ENCODE data around the gene SLC22A15. TPM values are rescaled to one million over a fixed set of nuclear protein-coding genes. Genes with fewer than 3 reads are reported as not detected.

Gene SLC22A15
- total RNA-seq (2014; rRNA removed): 2.2 TPM in 2 replicates
- Bru-seq, nascent RNA: percentile 61 among the genes with signal in this experiment
- BruChase-seq, experiment 1, labeled RNA remaining after a 6-hour chase: percentile 50 among the genes with signal in this experiment
- BruChase-seq, experiment 2, labeled RNA remaining after a 2-hour chase: percentile 59 among the genes with signal in this experiment
- long read RNA-seq, partial matches to known transcripts: 1 of 8 reads
- long read RNA-seq, other reads (novel, unspliced or antisense): 7 of 8 reads

DNA sequence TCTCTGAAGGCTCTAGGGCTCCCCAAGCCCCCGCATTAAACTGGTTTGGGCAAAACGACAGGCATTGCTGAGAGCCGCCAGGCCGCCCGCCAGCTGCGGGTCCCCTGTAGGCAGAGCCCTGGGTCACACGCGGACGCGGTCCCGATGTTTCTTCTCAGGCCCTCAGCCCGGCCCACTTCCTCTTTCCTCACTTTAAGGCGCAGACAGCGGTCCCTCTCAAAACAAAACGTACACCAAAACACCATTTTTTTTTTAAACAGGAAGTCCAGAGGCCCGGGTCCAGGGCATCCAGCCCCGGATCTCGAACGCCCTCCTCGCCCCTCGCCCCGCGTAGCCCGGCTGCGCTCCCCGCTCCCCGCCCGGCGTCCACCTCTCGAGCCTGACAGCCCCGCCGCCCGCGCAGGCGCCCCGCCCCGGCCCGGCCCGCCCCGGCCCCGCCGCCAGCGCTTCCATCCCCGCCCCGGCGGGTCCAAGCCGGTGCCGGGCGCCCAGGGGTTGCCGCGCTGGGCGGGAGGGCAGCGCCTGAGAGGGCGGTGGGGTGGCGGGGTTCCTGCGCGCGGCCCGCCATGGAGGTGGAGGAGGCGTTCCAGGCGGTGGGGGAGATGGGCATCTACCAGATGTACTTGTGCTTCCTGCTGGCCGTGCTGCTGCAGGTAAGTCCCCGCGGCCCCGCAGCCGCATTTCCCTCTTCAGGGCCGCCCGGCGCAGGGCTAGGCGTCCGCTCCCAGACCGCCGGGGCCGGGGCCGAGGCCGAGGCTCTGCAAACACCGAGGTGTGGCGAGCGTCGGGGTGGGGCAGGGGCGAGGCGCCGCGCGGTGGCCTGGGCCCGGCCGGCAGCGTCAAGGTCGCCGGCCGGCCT is at the start of gene SLC22A15:
Gene SLC22A15, plus strand, starts transcription at position 452 of the 859 bp plus-strand sequence. Its CDS starts 115 bp downstream, at position 567.
- no peaks in the 10 kb centered on the region for H3K36me3 ChIP-seq (ENCODE audit: low read depth, low read length)
- H3K27ac ChIP-seq (ENCODE audit: low read length): peak within 1 kb of the TSS; percentile 25
- no peaks in the 10 kb centered on the region for H3K9me3 ChIP-seq (ENCODE audit: low read length)
- ChIA-PET POLR2A (ENCODE audit: unreplicated experiment) (no interaction called here), CTCF (no interaction called here)
- no peaks in the 10 kb centered on the region for H3K9me2 ChIP-seq (replicated peaks; ENCODE audit: low read length)
- no TSS peak for BruUV-seq (replicated peaks)
- DNase-seq: peak; percentile 64
- intact Hi-C loops (cut with micrococcal nuclease): loop anchor here (5.0 kb wide), 1 partner anchor 156 kb away; no protein-coding TSS in a partner anchor
- no peaks in the 10 kb centered on the region for H3K27me3 ChIP-seq (ENCODE audit: low read length)
- peak within 1 kb of the TSS; percentile 65 for H3K9ac ChIP-seq (ENCODE audit: low read length)
- TF ChIP-seq EZH2 (IDR thresholded peaks at IDR 0.05; ENCODE audit: low read length, unreplicated experiment) (no peak), EZH2phosphoT487 (IDR thresholded peaks at IDR 0.05; ENCODE audit: borderline replicate concordance, low read length) (no peak)
- TF ChIP-seq, protein P1, sequence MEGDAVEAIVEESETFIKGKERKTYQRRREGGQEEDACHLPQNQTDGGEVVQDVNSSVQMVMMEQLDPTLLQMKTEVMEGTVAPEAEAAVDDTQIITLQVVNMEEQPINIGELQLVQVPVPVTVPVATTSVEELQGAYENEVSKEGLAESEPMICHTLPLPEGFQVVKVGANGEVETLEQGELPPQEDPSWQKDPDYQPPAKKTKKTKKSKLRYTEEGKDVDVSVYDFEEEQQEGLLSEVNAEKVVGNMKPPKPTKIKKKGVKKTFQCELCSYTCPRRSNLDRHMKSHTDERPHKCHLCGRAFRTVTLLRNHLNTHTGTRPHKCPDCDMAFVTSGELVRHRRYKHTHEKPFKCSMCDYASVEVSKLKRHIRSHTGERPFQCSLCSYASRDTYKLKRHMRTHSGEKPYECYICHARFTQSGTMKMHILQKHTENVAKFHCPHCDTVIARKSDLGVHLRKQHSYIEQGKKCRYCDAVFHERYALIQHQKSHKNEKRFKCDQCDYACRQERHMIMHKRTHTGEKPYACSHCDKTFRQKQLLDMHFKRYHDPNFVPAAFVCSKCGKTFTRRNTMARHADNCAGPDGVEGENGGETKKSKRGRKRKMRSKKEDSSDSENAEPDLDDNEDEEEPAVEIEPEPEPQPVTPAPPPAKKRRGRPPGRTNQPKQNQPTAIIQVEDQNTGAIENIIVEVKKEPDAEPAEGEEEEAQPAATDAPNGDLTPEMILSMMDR (conservative IDR thresholded peaks at IDR 0.05; ENCODE audit: low read depth, low read length): no peak
- H3K4me2 ChIP-seq (ENCODE audit: low read length): peak within 1 kb of the TSS; percentile 83
- peaks cover 22% of the 10 kb centered on the region for H3K79me2 ChIP-seq (ENCODE audit: low read length)
- H3K4me3 ChIP-seq (ENCODE audit: low read length): peak within 1 kb of the TSS; percentile 75
- H2AFZ ChIP-seq (ENCODE audit: low read length): peak within 1 kb of the TSS; percentile 91
- H3F3A ChIP-seq (ENCODE audit: low read length, unreplicated experiment): no peaks in the 10 kb centered on the region
- ATAC-seq: peak; percentile 73
- peaks cover 17% of the 10 kb centered on the region for H3K4me1 ChIP-seq (ENCODE audit: insufficient read depth, low read length)
- no peaks in the 10 kb centered on the region for H4K20me1 ChIP-seq (ENCODE audit: low read length)

- Histone ChIP-seq H3K27ac (ENCODE audit: low read length) (no peak overlapping the region), H3K9me2 (replicated peaks; ENCODE audit: low read length) (no peaks in the 10 kb centered on the region), H3K27me3 (ENCODE audit: low read length) (no peaks in the 10 kb centered on the region), H4K20me1 (ENCODE audit: low read length) (no peaks in the 10 kb centered on the region), H3K4me1 (ENCODE audit: insufficient read depth, low read length) (peaks cover 16% of the 10 kb centered on the region; the same call in 1 of the 2 replicates), H2AFZ (ENCODE audit: low read length) (no peak overlapping the region), H3K36me3 (ENCODE audit: low read depth, low read length) (no peaks in the 10 kb centered on the region), H3K9me3 (ENCODE audit: low read length) (no peaks in the 10 kb centered on the region), H3K4me3 (ENCODE audit: low read length) (no peak overlapping the region), H3K4me2 (ENCODE audit: low read length) (no peak overlapping the region), H3K79me2 (ENCODE audit: low read length) (no peaks in the 10 kb centered on the region), H3F3A (ENCODE audit: low read length, unreplicated experiment) (no peaks in the 10 kb centered on the region), H3K9ac (ENCODE audit: low read length) (no peak overlapping the region)
- CTCF ChIA-PET: no interaction called here
- no TSS peak for BruUV-seq (replicated peaks)
- ATAC-seq: no peak
- intact Hi-C loops (cut with micrococcal nuclease): no loop called here
- POLR2A ChIA-PET (ENCODE audit: unreplicated experiment): no interaction called here
- no peak for TF ChIP-seq EZH2 (IDR thresholded peaks at IDR 0.05; ENCODE audit: low read length, unreplicated experiment)
- no peak for TF ChIP-seq EZH2phosphoT487 (IDR thresholded peaks at IDR 0.05; ENCODE audit: borderline replicate concordance, low read length)
- TF ChIP-seq, protein P1 (conservative IDR thresholded peaks at IDR 0.05; ENCODE audit: low read depth, low read length): no peak
- no peak for DNase-seq
These were observed 48.3 kb upstream of the SLC22A15 start for GRCh38 chr1:115927971-115928370.

Measured in PC-3 (cell line).